GM12865 (cell line): Measurements from ENCODE around the gene GABRR1.

Source experiments
- DNase-seq: peaks from one replicate; pipeline ENCODE4 v3.0.0; 2010; ENCODE audit warnings: low read depth
- H3K4me3 ChIP-seq: 2 replicates; pipeline ENCODE4 v1.5.1; 2011; ENCODE audit warnings: mild to moderate bottlenecking, low read depth, low read length, control low read depth
- TF ChIP-seq, protein P1 (sequence below): IDR thresholded peaks from 2 replicates; pipeline ENCODE4 v1.5.1; 2011; ENCODE audit warnings: low read length, control low read depth, low read depth, inconsistent platforms; ENCODE audit not compliant: insufficient read depth; ENCODE audit errors: missing control alignments

GABRR1 gene

DNA sequence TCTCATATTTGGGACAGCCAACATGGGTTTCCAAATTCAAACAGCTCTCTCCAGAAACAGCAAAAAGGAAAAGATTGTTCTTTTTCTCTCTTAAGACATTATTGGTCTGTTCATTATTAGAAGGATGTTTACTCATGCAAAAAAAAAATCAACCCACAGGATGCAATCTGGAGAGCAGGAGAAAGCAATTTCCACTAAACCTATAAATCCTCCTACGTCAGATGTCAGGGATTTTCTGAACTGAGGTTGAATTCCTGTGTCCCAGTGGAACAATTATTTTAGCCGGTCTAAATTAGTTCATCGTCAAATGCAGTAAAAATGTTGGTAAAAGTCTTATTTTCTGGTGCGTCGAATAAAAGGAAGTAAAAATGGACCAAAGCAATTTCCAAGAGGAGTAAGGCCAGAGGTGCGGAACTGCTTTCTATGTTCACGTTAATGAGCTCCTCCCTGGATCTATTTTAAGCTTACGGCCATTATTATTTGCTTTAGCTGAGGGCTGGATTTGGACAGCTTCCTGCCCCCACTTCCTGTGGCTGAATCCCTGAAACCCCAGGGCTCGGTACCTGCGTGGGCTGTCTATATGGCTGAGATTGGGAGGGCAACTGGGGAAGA lies at the start of gene GABRR1:
Gene GABRR1, minus strand, starts transcription at position 60 of the 612 bp plus-strand sequence. Its CDS starts 36 bp downstream, at position 24.
- TF ChIP-seq, protein P1, sequence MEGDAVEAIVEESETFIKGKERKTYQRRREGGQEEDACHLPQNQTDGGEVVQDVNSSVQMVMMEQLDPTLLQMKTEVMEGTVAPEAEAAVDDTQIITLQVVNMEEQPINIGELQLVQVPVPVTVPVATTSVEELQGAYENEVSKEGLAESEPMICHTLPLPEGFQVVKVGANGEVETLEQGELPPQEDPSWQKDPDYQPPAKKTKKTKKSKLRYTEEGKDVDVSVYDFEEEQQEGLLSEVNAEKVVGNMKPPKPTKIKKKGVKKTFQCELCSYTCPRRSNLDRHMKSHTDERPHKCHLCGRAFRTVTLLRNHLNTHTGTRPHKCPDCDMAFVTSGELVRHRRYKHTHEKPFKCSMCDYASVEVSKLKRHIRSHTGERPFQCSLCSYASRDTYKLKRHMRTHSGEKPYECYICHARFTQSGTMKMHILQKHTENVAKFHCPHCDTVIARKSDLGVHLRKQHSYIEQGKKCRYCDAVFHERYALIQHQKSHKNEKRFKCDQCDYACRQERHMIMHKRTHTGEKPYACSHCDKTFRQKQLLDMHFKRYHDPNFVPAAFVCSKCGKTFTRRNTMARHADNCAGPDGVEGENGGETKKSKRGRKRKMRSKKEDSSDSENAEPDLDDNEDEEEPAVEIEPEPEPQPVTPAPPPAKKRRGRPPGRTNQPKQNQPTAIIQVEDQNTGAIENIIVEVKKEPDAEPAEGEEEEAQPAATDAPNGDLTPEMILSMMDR = no peak
- H3K4me3 ChIP-seq = no peak within 1 kb of the TSS
- no peak for DNase-seq

DNA sequence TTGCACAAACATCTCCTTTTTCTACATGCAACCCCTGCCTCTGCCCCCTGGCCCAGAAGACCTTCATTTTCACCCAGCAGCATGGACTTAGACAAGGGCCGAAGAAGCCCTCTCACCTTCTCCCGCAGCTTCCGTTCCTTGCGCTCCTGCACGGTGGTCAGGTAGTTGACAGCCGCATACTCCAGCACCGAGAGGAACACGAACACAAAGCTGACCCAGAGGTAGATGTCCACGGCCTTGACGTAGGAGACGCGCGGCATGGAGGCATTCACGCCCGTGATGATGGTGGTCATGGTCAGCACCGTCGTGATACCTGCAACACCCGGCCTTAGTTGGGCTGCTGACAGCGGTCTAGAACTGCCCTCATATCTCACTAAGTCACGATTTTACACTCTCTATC lies 47.1 kb upstream of the GABRR1 start:
- no peak for DNase-seq
- TF ChIP-seq, protein P1 = no peak
- H3K4me3 ChIP-seq = no peak overlapping the region

DNA sequence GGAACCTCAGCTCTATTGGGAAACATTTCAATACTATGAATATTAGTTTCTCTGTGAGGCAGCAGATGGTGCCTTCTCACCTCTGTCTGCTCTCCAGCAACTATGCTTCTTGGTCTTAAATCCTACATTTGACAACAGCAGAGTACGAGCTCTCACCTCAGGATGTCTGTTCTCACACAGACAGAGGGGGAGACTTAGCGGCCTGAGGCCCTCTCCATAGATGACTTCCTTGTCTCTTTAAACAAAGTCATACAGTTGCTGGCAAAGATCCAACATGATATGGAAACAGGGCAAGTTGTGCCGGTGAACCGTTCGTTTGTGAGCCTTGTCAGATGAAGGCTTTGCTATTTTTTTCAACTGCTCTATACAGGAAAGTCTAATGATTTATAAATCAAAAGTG lies 43.7 kb upstream of the GABRR1 start:
- DNase-seq = no peak
- H3K4me3 ChIP-seq = no peak overlapping the region
- TF ChIP-seq, protein P1 = no peak

DNA sequence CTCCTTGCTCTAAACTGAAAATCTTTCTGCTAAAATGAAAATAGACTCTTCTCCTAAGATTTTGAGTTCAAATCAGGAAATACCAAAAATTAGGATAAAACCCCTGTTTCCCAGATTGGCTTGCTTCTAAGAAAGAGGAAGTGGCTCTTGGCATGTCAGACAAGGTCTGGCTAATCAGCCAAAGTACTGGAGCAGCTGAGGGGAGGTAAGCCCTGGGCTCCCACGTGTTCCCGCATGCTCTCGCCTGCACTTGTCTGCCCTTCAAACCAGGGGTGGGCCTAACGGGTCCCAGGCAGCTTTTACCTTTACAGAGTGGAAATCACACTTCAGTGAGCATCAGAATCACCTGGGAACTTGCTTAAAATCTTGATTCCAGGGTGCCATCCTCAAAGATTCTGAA lies 43.2 kb upstream of the GABRR1 start:
- H3K4me3 ChIP-seq = no peak overlapping the region
- DNase-seq = peak; percentile 18
- TF ChIP-seq, protein P1 = no peak

DNA sequence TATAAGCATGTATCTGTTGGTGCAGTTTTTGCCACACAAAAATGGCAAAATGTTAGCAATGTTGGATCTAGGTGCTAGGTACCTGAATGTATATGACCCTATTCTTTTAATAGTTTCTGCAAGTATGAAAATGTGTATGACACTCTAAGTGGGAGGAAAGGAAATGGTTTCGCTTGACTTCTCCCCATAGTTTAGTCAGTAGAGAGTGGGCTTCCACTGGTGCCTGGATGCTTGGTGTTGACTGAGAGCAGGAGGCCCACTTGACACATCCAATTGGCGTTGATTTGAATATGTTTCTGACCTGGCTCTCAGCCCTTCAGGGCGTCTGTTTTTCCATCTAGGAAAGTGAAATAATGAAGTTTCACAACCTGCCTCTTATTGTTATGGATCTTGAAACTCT lies 41.8 kb upstream of the GABRR1 start:
- TF ChIP-seq, protein P1 = no peak
- peak; percentile 37 for DNase-seq
- H3K4me3 ChIP-seq = no peak overlapping the region

DNA sequence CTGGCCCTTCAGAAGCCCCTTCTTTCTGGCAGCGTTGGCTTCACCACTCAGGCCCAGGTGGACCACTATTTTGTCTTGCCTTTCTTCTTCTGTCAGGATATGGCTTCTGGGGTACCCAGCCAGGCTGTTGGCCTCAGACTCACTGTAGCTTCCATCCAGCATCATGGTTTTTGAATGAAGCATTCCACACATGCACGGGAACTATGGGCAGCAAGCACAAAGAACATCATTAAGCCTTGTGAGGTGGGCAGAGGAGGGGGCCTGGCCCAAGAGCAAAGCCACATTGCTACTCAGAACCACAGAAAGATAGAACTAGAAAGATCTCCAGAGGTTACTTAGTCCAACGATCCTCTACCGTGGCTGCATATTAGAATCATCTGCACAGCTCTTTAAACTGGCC lies 40.6 kb upstream of the GABRR1 start:
- no peak for DNase-seq
- no peak overlapping the region for H3K4me3 ChIP-seq
- TF ChIP-seq, protein P1 = no peak

DNA sequence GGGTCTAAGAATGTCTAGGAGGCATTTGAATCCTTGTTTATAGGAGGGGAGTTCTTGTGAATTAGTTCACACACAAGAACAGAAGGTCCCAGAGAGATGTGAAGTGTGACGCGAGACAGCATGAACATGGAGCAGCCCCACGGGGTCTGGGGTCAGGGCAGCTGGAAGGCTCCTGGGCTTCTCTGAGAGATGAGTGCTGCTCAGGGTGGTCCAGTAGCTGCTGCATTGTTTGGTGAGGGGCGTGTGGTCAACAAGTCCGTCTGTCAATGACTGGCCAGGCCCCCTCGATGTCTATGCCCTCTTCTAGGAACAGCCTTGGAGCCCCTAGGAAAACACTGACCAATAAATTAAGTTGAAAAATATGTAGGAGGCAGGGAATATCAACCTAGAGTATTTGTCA lies 40.2 kb upstream of the GABRR1 start:
- TF ChIP-seq, protein P1 = no peak
- H3K4me3 ChIP-seq = no peak overlapping the region
- DNase-seq = no peak
